ENCODE data around the gene RAX2. TPM values are rescaled to one million over a fixed set of nuclear protein-coding genes. Genes with fewer than 3 reads are reported as not detected.

Gene RAX2
- total and polyA plus RNA-seq, 2 donors (not counting 3 experiments of a cell fraction or from before 2014, with no cell fraction given) = not detected

GRCh38 chr19:3807131-3807480 is 35.1 kb upstream of the RAX2 start:
- no TSS peak for BruUV-seq (replicated peaks)

More at GRCh38 chr19:3807131-3807480, 35.1 kb upstream of the RAX2 start:
- no peaks in the 10 kb centered on the region for H3K36me3 ChIP-seq (ENCODE audit: control insufficient read depth in 2 of 2, extremely low read depth in 1 of 2, insufficient read depth in 2 of 2, low read length in 2 of 2)
- dilution Hi-C loops (cut with MboI; ENCODE audit: extremely low pct_ligation_motif_present, low sequenced_read_pairs) (no loop called here), intact Hi-C loops (cut with micrococcal nuclease) (no loop called here)
- no peak overlapping the region for H3K4me2 ChIP-seq (ENCODE audit: insufficient read depth, low read length)
- H4K20me1 ChIP-seq (replicated peaks; ENCODE audit: control insufficient read depth, extremely low read depth, insufficient read depth, low read length) = no peaks in the 10 kb centered on the region
- CTCF ChIA-PET = no interaction called here
- no peak overlapping the region for H3K27ac ChIP-seq (ENCODE audit: insufficient read depth, low read depth, low read length)
- no peak overlapping the region for H2AFZ ChIP-seq (ENCODE audit: low read depth, low read length)
- H3K4me3 ChIP-seq (replicated peaks in 1 of 3; ENCODE audit: insufficient read depth in 1 of 3, low read depth in 1 of 3, low read length in 3 of 3) = no peak overlapping the region
- H3K9me1 ChIP-seq (replicated peaks; ENCODE audit: control insufficient read depth, extremely low read depth, insufficient read depth, low read length) = no peaks in the 10 kb centered on the region
- H3K9ac ChIP-seq (replicated peaks; ENCODE audit: extremely low read depth, insufficient read depth, low read length) = no peak overlapping the region
- FAIRE-seq (no peak), DNase-seq (ENCODE audit: low read depth, low spot score) (no peak)
- POLR2A ChIA-PET = no interaction called here
- no peaks in the 10 kb centered on the region for H3K4me1 ChIP-seq (ENCODE audit: control insufficient read depth, extremely low read depth, insufficient read depth, low read length)
- H3K79me2 ChIP-seq (ENCODE audit: control insufficient read depth, insufficient read depth, low read length) = no peaks in the 10 kb centered on the region
- TF ChIP-seq MAX (IDR thresholded peaks at IDR 0.05; ENCODE audit: insufficient read depth, insufficient read length) = no peak
- no peak for TF ChIP-seq FOS (IDR thresholded peaks at IDR 0.05; ENCODE audit: borderline replicate concordance, insufficient read depth, low read length)
- TF ChIP-seq CTCF (IDR thresholded peaks at IDR 0.05; ENCODE audit: extremely low read depth in 1 of 2, insufficient read depth in 1 of 2, low read depth in 1 of 2, low read length in 2 of 2) = no peak
- TF ChIP-seq POLR2A (IDR thresholded peaks at IDR 0.05; ENCODE audit: low read depth, low read length) = no peak
- TF ChIP-seq MYC (IDR thresholded peaks at IDR 0.05; ENCODE audit: low read depth, low read length) = no peak
- no peak for TF ChIP-seq EZH2 (IDR thresholded peaks at IDR 0.05; ENCODE audit: borderline replicate concordance, low read depth, low read length, severe bottlenecking)
- TF ChIP-seq GATA2 (IDR thresholded peaks at IDR 0.05; ENCODE audit: insufficient read depth, insufficient read length, low read depth, low read length) = no peak
- TF ChIP-seq JUN (IDR thresholded peaks at IDR 0.05; ENCODE audit: borderline replicate concordance, insufficient read depth, insufficient read length, low read depth) = no peak
- no peak for TF ChIP-seq POLR2AphosphoS5 (IDR thresholded peaks at IDR 0.05; ENCODE audit: insufficient read depth, low read depth, low read length)
- H3K9me3 ChIP-seq (replicated peaks; ENCODE audit: control insufficient read depth, insufficient read depth, low read length) = no peaks in the 10 kb centered on the region
- H3K27me3 ChIP-seq (ENCODE audit: control insufficient read depth in 2 of 2, insufficient read depth in 2 of 2, low read length in 2 of 2) = peaks cover 2 to 3% of the 10 kb centered on the region in 2 experiments
